ENCODE data around the gene OSCP1. TPM values are rescaled to one million over a fixed set of nuclear protein-coding genes. Genes with fewer than 3 reads are reported as not detected.

Gene OSCP1
- total RNA-seq, 1 experiment from 2014 or later, result 5.5 TPM

DNA sequence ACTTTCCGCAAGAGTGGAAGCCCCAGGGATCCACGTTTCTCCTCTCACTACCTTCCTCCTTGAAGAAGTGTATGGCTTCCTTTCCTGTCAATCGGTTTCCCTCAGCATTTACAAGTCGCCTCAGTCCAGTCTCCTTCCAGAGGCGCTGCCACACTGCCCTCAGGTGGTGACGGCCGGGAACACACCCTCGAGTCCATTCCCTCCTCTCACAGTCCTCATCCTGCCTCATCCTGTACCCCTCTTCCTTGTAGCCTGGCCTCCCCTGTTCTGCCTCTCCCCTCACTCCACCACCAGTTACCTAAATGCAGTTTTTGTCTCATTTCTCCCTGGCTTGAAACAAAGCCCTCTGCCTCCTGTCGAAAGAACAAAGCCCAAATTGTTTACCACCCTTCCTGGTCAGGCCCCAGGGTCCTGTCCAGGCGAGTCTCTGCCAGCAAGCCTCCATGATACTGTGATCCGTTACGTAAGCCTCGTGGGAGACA lies 29.4 kb downstream of the OSCP1 start:
- DNase-seq (ENCODE audit: low read depth, low spot score) (peak; percentile 83), ATAC-seq (peak; percentile 98)
- Histone ChIP-seq H3K4me1 (ENCODE audit: control insufficient read depth, insufficient read depth, low read length) (peaks cover 3% of the 10 kb centered on the region), H3K27me3 (ENCODE audit: control insufficient read depth, insufficient read depth, low read length) (no peaks in the 10 kb centered on the region), H3K27ac (ENCODE audit: low read length) (0 out of 2 replicates have a peak overlapping the region, but pooled peaks have one; percentile 25), H3K36me3 (ENCODE audit: control insufficient read depth, insufficient read depth, low read length) (no peaks in the 10 kb centered on the region), H3K4me3 (ENCODE audit: low read depth in 2 of 2, low read length in 2 of 2) (no peak overlapping the region), H3K9me3 (ENCODE audit: control insufficient read depth, insufficient read depth, low read depth, low read length) (no peaks in the 10 kb centered on the region)
- CTCF ChIA-PET, result interaction anchor here (0.7 to 1.1 kb wide), 2 partner anchors 31 to 78 kb away, joined by 3 read pairs; no protein-coding TSS in a partner anchor
- TF ChIP-seq, protein P1, sequence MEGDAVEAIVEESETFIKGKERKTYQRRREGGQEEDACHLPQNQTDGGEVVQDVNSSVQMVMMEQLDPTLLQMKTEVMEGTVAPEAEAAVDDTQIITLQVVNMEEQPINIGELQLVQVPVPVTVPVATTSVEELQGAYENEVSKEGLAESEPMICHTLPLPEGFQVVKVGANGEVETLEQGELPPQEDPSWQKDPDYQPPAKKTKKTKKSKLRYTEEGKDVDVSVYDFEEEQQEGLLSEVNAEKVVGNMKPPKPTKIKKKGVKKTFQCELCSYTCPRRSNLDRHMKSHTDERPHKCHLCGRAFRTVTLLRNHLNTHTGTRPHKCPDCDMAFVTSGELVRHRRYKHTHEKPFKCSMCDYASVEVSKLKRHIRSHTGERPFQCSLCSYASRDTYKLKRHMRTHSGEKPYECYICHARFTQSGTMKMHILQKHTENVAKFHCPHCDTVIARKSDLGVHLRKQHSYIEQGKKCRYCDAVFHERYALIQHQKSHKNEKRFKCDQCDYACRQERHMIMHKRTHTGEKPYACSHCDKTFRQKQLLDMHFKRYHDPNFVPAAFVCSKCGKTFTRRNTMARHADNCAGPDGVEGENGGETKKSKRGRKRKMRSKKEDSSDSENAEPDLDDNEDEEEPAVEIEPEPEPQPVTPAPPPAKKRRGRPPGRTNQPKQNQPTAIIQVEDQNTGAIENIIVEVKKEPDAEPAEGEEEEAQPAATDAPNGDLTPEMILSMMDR (IDR thresholded peaks at IDR 0.05), result peak; percentile 97
- TF ChIP-seq TCF7L2 (IDR thresholded peaks at IDR 0.05; ENCODE audit: low read depth, low read length), result no peak
- no peak for TF ChIP-seq SIN3A (IDR thresholded peaks at IDR 0.05; ENCODE audit: borderline replicate concordance, insufficient read depth, low read depth, low read length)
- no peak for TF ChIP-seq POLR2AphosphoS5 (IDR thresholded peaks at IDR 0.05; ENCODE audit: low read depth, low read length)
- intact Hi-C loops (cut with micrococcal nuclease; ENCODE audit: unreplicated experiment), result loop anchor here (2.0 to 5.0 kb wide), 2 partner anchors 34 to 78 kb away; partner anchors contain the start of gene STK40
- in situ Hi-C loops (cut with HindIII; ENCODE audit: low pct_unique_long_range_greater_than_20kb, low sequenced_read_pairs), result no loop called here
- no TSS peak for BruUV-seq (replicated peaks)
- POLR2A ChIA-PET, result no interaction called here

GRCh38 chr1:36420409-36420808 lies 29.8 kb downstream of the OSCP1 start:
- BruUV-seq (replicated peaks), result no TSS peak
- in situ Hi-C loops (cut with HindIII; ENCODE audit: low pct_unique_long_range_greater_than_20kb, low sequenced_read_pairs), result no loop called here
- Histone ChIP-seq H3K4me1 (ENCODE audit: control insufficient read depth, insufficient read depth, low read length) (peaks cover 3% of the 10 kb centered on the region), H3K27me3 (ENCODE audit: control insufficient read depth, insufficient read depth, low read length) (no peaks in the 10 kb centered on the region), H3K27ac (ENCODE audit: low read length) (no peak overlapping the region), H3K36me3 (ENCODE audit: control insufficient read depth, insufficient read depth, low read length) (no peaks in the 10 kb centered on the region), H3K9me3 (ENCODE audit: control insufficient read depth, insufficient read depth, low read depth, low read length) (no peaks in the 10 kb centered on the region), H3K4me3 (ENCODE audit: low read depth in 2 of 2, low read length in 2 of 2) (no peak overlapping the region)
- ChIA-PET CTCF (interaction anchor here (1.0 kb wide), 1 partner anchor 78 kb away, joined by 3 read pairs; no protein-coding TSS in a partner anchor), POLR2A (no interaction called here)
- TF ChIP-seq POLR2AphosphoS5 (IDR thresholded peaks at IDR 0.05; ENCODE audit: low read depth, low read length), result no peak
- no peak for TF ChIP-seq TCF7L2 (IDR thresholded peaks at IDR 0.05; ENCODE audit: low read depth, low read length)
- TF ChIP-seq, protein P1 (IDR thresholded peaks at IDR 0.05), result no peak
- ATAC-seq, result 0 out of 2 replicates have a peak, but pooled peaks have one; percentile 4
- intact Hi-C loops (cut with micrococcal nuclease; ENCODE audit: unreplicated experiment), result loop anchor here (2.0 to 5.0 kb wide), 2 partner anchors 33 to 78 kb away; partner anchors contain the start of gene STK40
- DNase-seq (ENCODE audit: low read depth, low spot score), result no peak

DNA sequence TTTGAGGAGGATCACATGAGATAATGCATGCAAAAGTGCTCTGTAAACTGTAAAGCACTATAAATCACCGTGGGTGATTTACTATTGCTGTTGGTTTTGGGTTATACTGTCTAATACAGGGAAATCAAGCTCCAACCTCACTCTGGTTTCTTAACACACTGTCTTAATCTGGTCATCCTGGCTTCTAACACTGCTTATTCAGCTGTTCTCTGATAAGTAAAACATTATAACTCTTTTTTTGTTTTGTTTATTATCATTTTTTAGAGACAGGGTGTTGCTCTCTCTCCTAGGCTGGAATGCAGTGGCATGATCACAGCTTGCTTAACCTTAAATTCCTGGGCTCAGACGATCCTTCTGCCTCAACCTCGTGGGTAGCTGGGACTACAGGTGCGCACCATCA lies 30.7 kb downstream of the OSCP1 start:
- Histone ChIP-seq H3K4me3 (ENCODE audit: low read depth in 2 of 2, low read length in 2 of 2) (no peak overlapping the region), H3K4me1 (ENCODE audit: control insufficient read depth, insufficient read depth, low read length) (peaks cover 3% of the 10 kb centered on the region), H3K27ac (ENCODE audit: low read length) (no peak overlapping the region), H3K27me3 (ENCODE audit: control insufficient read depth, insufficient read depth, low read length) (no peaks in the 10 kb centered on the region), H3K9me3 (ENCODE audit: control insufficient read depth, insufficient read depth, low read depth, low read length) (no peaks in the 10 kb centered on the region), H3K36me3 (ENCODE audit: control insufficient read depth, insufficient read depth, low read length) (no peaks in the 10 kb centered on the region)
- no TSS peak for BruUV-seq (replicated peaks)
- DNase-seq (ENCODE audit: low read depth, low spot score), result no peak
- intact Hi-C loops (cut with micrococcal nuclease; ENCODE audit: unreplicated experiment) (no loop called here), in situ Hi-C loops (cut with HindIII; ENCODE audit: low pct_unique_long_range_greater_than_20kb, low sequenced_read_pairs) (no loop called here)
- no peak for ATAC-seq
- TF ChIP-seq REST (IDR thresholded peaks at IDR 0.05; ENCODE audit: insufficient read depth in 1 of 2, low read depth in 2 of 2, low read length in 1 of 2) (no peak), SIN3A (IDR thresholded peaks at IDR 0.05; ENCODE audit: borderline replicate concordance, insufficient read depth, low read depth, low read length) (no peak), POLR2AphosphoS5 (IDR thresholded peaks at IDR 0.05; ENCODE audit: low read depth, low read length) (no peak), TCF7L2 (IDR thresholded peaks at IDR 0.05; ENCODE audit: low read depth, low read length) (no peak)
- TF ChIP-seq, protein P1 (IDR thresholded peaks at IDR 0.05), result no peak
- POLR2A ChIA-PET, result interaction anchor here (0.8 kb wide), 1 partner anchor 75 kb away, joined by 5 read pairs; no protein-coding TSS in a partner anchor
- CTCF ChIA-PET, result interaction anchor here (0.5 to 1.0 kb wide), 3 partner anchors 24 to 134 kb away, joined by 3 to 4 read pairs (median 3); no protein-coding TSS in a partner anchor
